ENCODE results near the gene NEK3. TPM values are rescaled to one million over a fixed set of nuclear protein-coding genes. Genes with fewer than 3 reads are reported as not detected.

NEK3 gene
- total RNA-seq, 6 experiments from 2014 or later = 5.0 to 9.9 (median 7.8) TPM

- Mint-ChIP-seq H3K27ac (peak overlapping the region; percentile 94; the same call in 1 of the 2 replicates), H3K36me3 (ENCODE audit: low read depth) (peaks cover 5% of the 10 kb centered on the region; the same call in 1 of the 2 replicates), H3K27me3 (ENCODE audit: insufficient read depth) (peaks cover 2% of the 10 kb centered on the region; the same call in 1 of the 2 replicates), H3K4me3 (peak overlapping the region; percentile 91), H3K4me1 (ENCODE audit: low read depth) (peaks cover 59% of the 10 kb centered on the region), H3K9me3 (no peaks in the 10 kb centered on the region)
- TF ChIP-seq CTCF (IDR thresholded peaks at IDR 0.05) = no peak
- DNase-seq = no peak
Measured at GRCh38 chr13:52160053-52160452, 656 bp upstream of the NEK3 start.

GRCh38 chr13:52158629-52159158 lies 703 bp downstream of the NEK3 start:
- Mint-ChIP-seq H3K27me3 (ENCODE audit: insufficient read depth) (peaks cover 2% of the 10 kb centered on the region; the same call in 1 of the 2 replicates), H3K9me3 (no peaks in the 10 kb centered on the region), H3K36me3 (ENCODE audit: low read depth) (peaks cover 5% of the 10 kb centered on the region; the same call in 1 of the 2 replicates), H3K27ac (peak overlapping the region; percentile 94), H3K4me3 (peak overlapping the region; percentile 91), H3K4me1 (ENCODE audit: low read depth) (peaks cover 53% of the 10 kb centered on the region)
- no peak for DNase-seq
- TF ChIP-seq CTCF (IDR thresholded peaks at IDR 0.05) = no peak

- Mint-ChIP-seq H3K4me3 (peak overlapping the region; percentile 23), H3K27ac (peak overlapping the region; percentile 54)
Measured at GRCh38 chr13:52156724-52157261, 2.6 kb downstream of the NEK3 start.

GRCh38 chr13:52155177-52155576 lies 4.2 kb downstream of the NEK3 start:
- peaks cover 32% of the 10 kb centered on the region for H3K4me1 Mint-ChIP-seq (ENCODE audit: low read depth)
- DNase-seq = no peak
- no peak overlapping the region for H3K4me3 Mint-ChIP-seq
- H3K27ac Mint-ChIP-seq = no peak overlapping the region
- no peak for TF ChIP-seq CTCF (IDR thresholded peaks at IDR 0.05)
- peaks cover 5% of the 10 kb centered on the region; the same call in 1 of the 2 replicates for H3K36me3 Mint-ChIP-seq (ENCODE audit: low read depth)
- no peaks in the 10 kb centered on the region for H3K9me3 Mint-ChIP-seq
- H3K27me3 Mint-ChIP-seq (ENCODE audit: insufficient read depth) = peaks cover 2% of the 10 kb centered on the region; the same call in 1 of the 2 replicates

More at GRCh38 chr13:52156724-52157261, 2.6 kb downstream of the NEK3 start:
- Mint-ChIP-seq H3K36me3 (ENCODE audit: low read depth) (peaks cover 5% of the 10 kb centered on the region; the same call in 1 of the 2 replicates), H3K27me3 (ENCODE audit: insufficient read depth) (peaks cover 2% of the 10 kb centered on the region; the same call in 1 of the 2 replicates), H3K9me3 (no peaks in the 10 kb centered on the region), H3K4me1 (ENCODE audit: low read depth) (peaks cover 34% of the 10 kb centered on the region)
- DNase-seq = peak; percentile 31
- TF ChIP-seq CTCF (IDR thresholded peaks at IDR 0.05) = no peak

GRCh38 chr13:52147225-52147624 lies 12.2 kb downstream of the NEK3 start:
- Mint-ChIP-seq H3K4me3 (no peak overlapping the region), H3K4me1 (ENCODE audit: low read depth) (no peaks in the 10 kb centered on the region), H3K27me3 (ENCODE audit: insufficient read depth) (no peaks in the 10 kb centered on the region), H3K9me3 (no peaks in the 10 kb centered on the region), H3K27ac (no peak overlapping the region), H3K36me3 (ENCODE audit: low read depth) (peaks cover 7% of the 10 kb centered on the region)
- DNase-seq = no peak
- no peak for TF ChIP-seq CTCF (IDR thresholded peaks at IDR 0.05)
